PC-3 (cell line): Measurements from ENCODE around the gene CCDC187.

Experiments used
- EZH2phosphoT487 ChIP-seq: fragments of 300-600 bp; sonication (generic); IDR thresholded peaks from 2 replicates; pipeline ENCODE4 v1.6.1; 2018; ENCODE audit warnings: mild to moderate bottlenecking, antibody characterized with exemption, low read length, borderline replicate concordance
- TF ChIP-seq, protein P1 (sequence below): fragments of 300-600 bp; sonication (generic); conservative IDR thresholded peaks from 2 replicates; pipeline ENCODE4 v1.5.1; 2017; ENCODE audit warnings: antibody characterized with exemption, low read depth, mild to moderate bottlenecking, low read length

DNA sequence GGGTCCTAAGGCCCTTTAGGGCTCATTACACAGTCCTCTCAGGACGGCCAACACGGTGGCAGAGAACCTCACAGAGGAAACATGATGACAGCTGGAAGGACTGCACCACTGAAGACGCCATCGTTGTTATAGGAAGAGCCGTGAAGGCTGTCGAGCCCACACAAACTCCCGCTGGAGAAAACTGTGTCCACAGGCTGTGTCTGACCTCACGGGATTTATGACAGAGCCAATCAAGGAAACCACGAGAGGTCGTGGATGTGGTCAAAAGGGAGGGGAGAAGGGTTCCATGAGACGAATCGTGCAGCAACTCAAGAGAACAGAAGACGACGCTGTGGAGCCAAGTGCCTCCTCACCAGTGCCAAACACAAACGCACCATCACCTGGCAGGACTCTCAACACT is 70.5 kb downstream of the CCDC187 start:
- TF ChIP-seq, protein P1, sequence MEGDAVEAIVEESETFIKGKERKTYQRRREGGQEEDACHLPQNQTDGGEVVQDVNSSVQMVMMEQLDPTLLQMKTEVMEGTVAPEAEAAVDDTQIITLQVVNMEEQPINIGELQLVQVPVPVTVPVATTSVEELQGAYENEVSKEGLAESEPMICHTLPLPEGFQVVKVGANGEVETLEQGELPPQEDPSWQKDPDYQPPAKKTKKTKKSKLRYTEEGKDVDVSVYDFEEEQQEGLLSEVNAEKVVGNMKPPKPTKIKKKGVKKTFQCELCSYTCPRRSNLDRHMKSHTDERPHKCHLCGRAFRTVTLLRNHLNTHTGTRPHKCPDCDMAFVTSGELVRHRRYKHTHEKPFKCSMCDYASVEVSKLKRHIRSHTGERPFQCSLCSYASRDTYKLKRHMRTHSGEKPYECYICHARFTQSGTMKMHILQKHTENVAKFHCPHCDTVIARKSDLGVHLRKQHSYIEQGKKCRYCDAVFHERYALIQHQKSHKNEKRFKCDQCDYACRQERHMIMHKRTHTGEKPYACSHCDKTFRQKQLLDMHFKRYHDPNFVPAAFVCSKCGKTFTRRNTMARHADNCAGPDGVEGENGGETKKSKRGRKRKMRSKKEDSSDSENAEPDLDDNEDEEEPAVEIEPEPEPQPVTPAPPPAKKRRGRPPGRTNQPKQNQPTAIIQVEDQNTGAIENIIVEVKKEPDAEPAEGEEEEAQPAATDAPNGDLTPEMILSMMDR: no peak
- TF ChIP-seq EZH2phosphoT487: no peak
